Parathyroid adenoma (tissue), 2 donors: ENCODE results near the gene USP17L26.
"Not testable (repeated sequence)": the region's sequence is repeated elsewhere in the genome, so short reads cannot be mapped to it uniquely, and the experiment has no call there.

Experiments
- H2AFZ ChIP-seq: fragments of 300-600 bp; sonication (generic); one replicate; pipeline ENCODE4 v1.7.0; 2017; ENCODE audit warnings: antibody characterized with exemption, mild to moderate bottlenecking
- H3K27ac ChIP-seq: fragments of 300-600 bp; sonication (generic); one replicate; pipeline ENCODE4 v1.7.0; 2017
- H3K27me3 ChIP-seq: fragments of 300-600 bp; sonication (generic); one replicate; pipeline ENCODE4 v1.7.0; 2017; ENCODE audit warnings: low read length; ENCODE audit not compliant: control insufficient read depth, insufficient read depth
- H3K36me3 ChIP-seq: fragments of 300-600 bp; sonication (generic); one replicate; pipeline ENCODE4 v1.7.0; 2017; ENCODE audit warnings: low read length; ENCODE audit not compliant: control insufficient read depth, insufficient read depth
- H3K4me1 ChIP-seq: fragments of 300-600 bp; sonication (generic); one replicate; pipeline ENCODE4 v1.7.0; 2017; ENCODE audit warnings: control low read depth
- H3K4me2 ChIP-seq: fragments of 300-600 bp; sonication (generic); one replicate; pipeline ENCODE4 v1.7.0; 2017; ENCODE audit warnings: low read length
- H3K4me3 ChIP-seq: fragments of 300-600 bp; sonication (generic); one replicate; pipeline ENCODE4 v1.7.0; 2017; ENCODE audit warnings: low read depth, low read length
- H3K79me2 ChIP-seq: fragments of 300-600 bp; sonication (generic); one replicate; pipeline ENCODE4 v1.7.0; 2017; ENCODE audit warnings: control low read depth
- H3K9ac ChIP-seq: fragments of 300-600 bp; sonication (generic); one replicate; pipeline ENCODE4 v1.7.0; 2017; ENCODE audit warnings: mild to moderate bottlenecking
- H3K9me3 ChIP-seq: fragments of 300-600 bp; sonication (generic); one replicate; pipeline ENCODE4 v1.7.0; 2017; ENCODE audit warnings: low read length; ENCODE audit not compliant: control insufficient read depth
- donor health status: primary hyperparathyroidism.

Gene USP17L26, protein sequence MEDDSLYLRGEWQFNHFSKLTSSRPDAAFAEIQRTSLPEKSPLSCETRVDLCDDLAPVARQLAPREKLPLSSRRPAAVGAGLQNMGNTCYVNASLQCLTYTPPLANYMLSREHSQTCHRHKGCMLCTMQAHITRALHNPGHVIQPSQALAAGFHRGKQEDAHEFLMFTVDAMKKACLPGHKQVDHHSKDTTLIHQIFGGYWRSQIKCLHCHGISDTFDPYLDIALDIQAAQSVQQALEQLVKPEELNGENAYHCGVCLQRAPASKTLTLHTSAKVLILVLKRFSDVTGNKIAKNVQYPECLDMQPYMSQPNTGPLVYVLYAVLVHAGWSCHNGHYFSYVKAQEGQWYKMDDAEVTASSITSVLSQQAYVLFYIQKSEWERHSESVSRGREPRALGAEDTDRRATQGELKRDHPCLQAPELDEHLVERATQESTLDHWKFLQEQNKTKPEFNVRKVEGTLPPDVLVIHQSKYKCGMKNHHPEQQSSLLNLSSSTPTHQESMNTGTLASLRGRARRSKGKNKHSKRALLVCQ

DNA sequence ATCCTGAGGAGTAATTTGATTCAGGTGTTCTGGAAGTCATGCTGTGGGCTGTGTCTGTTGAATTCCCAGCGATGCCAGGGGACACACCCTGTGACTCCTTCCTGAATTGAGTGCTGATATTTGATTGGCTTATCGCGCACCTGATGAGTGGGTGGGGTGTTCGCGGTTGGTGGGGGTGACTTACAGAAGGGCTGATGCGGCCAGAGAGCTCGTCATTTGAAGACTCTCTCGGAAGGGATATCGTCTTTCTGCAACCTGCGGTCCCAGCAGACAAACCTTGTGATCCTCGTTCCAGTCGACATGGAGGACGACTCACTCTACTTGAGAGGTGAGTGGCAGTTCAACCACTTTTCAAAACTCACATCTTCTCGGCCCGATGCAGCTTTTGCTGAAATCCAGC is at the start of gene USP17L26:
USP17L26 (plus strand) TSS at position 301 of the 400 bp plus-strand sequence; CDS start at position 301, 0 bp downstream.
- H3K79me2 ChIP-seq, H3K9me3 ChIP-seq, H2AFZ ChIP-seq, H3K36me3 ChIP-seq, H3K27me3 ChIP-seq, H3K27ac ChIP-seq, H3K9ac ChIP-seq, H3K4me1 ChIP-seq, H3K4me2 ChIP-seq, H3K4me3 ChIP-seq: not testable (repeated sequence)

GRCh38 chr4:9324191-9324590 is 10.3 kb upstream of the USP17L26 start:
- H3K9ac ChIP-seq, result not testable (repeated sequence)

DNA sequence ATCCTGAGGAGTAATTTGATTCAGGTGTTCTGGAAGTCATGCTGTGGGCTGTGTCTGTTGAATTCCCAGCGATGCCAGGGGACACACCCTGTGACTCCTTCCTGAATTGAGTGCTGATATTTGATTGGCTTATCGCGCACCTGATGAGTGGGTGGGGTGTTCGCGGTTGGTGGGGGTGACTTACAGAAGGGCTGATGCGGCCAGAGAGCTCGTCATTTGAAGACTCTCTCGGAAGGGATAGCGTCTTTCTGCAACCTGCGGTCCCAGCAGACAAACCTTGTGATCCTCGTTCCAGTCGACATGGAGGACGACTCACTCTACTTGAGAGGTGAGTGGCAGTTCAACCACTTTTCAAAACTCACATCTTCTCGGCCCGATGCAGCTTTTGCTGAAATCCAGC is 9.6 kb upstream of the USP17L26 start, which contains the start of gene USP17L24:
USP17L24 (plus strand) TSS at position 301 of the 400 bp plus-strand sequence; CDS start at position 301, 0 bp downstream.
- not testable (repeated sequence) for H3K4me3 ChIP-seq, H3K4me2 ChIP-seq, H3K9ac ChIP-seq, H3K27ac ChIP-seq, H3K4me1 ChIP-seq, H2AFZ ChIP-seq, H3K79me2 ChIP-seq, H3K9me3 ChIP-seq, H3K27me3 ChIP-seq, H3K36me3 ChIP-seq

More at GRCh38 chr4:9324191-9324590, 10.3 kb upstream of the USP17L26 start:
- H3K4me3 ChIP-seq, H2AFZ ChIP-seq, H3K4me1 ChIP-seq, H3K9me3 ChIP-seq, H3K36me3 ChIP-seq, H3K27ac ChIP-seq, H3K4me2 ChIP-seq, H3K27me3 ChIP-seq, H3K79me2 ChIP-seq: not testable (repeated sequence)

GRCh38 chr4:9329611-9330010 is 4.8 kb upstream of the USP17L26 start, which contains the start of gene USP17L25:
Gene USP17L25, plus strand, starts transcription at chr4:9329911. Its CDS starts 0 bp downstream, at chr4:9329911.
- H3K27me3 ChIP-seq, H3K36me3 ChIP-seq, H2AFZ ChIP-seq, H3K4me2 ChIP-seq, H3K79me2 ChIP-seq, H3K9me3 ChIP-seq, H3K4me3 ChIP-seq, H3K4me1 ChIP-seq, H3K27ac ChIP-seq, H3K9ac ChIP-seq: not testable (repeated sequence)

DNA sequence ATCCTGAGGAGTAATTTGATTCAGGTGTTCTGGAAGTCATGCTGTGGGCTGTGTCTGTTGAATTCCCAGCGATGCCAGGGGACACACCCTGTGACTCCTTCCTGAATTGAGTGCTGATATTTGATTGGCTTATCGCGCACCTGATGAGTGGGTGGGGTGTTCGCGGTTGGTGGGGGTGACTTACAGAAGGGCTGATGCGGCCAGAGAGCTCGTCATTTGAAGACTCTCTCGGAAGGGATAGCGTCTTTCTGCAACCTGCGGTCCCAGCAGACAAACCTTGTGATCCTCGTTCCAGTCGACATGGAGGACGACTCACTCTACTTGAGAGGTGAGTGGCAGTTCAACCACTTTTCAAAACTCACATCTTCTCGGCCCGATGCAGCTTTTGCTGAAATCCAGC is 4.6 kb downstream of the USP17L26 start, which contains the start of gene USP17L5:
USP17L5 (plus strand) TSS at position 301 of the 400 bp plus-strand sequence; CDS start at position 301, 0 bp downstream.
- H2AFZ ChIP-seq, H3K4me2 ChIP-seq, H3K79me2 ChIP-seq, H3K9me3 ChIP-seq, H3K4me3 ChIP-seq, H3K27me3 ChIP-seq, H3K27ac ChIP-seq, H3K36me3 ChIP-seq, H3K4me1 ChIP-seq, H3K9ac ChIP-seq: not testable (repeated sequence)

DNA sequence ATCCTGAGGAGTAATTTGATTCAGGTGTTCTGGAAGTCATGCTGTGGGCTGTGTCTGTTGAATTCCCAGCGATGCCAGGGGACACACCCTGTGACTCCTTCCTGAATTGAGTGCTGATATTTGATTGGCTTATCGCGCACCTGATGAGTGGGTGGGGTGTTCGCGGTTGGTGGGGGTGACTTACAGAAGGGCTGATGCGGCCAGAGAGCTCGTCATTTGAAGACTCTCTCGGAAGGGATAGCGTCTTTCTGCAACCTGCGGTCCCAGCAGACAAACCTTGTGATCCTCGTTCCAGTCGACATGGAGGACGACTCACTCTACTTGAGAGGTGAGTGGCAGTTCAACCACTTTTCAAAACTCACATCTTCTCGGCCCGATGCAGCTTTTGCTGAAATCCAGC is 9.4 kb downstream of the USP17L26 start, which contains the start of gene USP17L27:
USP17L27 (plus strand) TSS at position 301 of the 400 bp plus-strand sequence; CDS start at position 301, 0 bp downstream.
- not testable (repeated sequence) for H3K36me3 ChIP-seq, H3K79me2 ChIP-seq, H3K9ac ChIP-seq, H3K4me2 ChIP-seq, H3K4me3 ChIP-seq, H3K27ac ChIP-seq, H3K4me1 ChIP-seq, H3K9me3 ChIP-seq, H2AFZ ChIP-seq, H3K27me3 ChIP-seq

DNA sequence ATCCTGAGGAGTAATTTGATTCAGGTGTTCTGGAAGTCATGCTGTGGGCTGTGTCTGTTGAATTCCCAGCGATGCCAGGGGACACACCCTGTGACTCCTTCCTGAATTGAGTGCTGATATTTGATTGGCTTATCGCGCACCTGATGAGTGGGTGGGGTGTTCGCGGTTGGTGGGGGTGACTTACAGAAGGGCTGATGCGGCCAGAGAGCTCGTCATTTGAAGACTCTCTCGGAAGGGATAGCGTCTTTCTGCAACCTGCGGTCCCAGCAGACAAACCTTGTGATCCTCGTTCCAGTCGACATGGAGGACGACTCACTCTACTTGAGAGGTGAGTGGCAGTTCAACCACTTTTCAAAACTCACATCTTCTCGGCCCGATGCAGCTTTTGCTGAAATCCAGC is 14.1 kb downstream of the USP17L26 start, which contains the start of gene USP17L28:
USP17L28 (plus strand) TSS at position 301 of the 400 bp plus-strand sequence; CDS start at position 301, 0 bp downstream.
- not testable (repeated sequence) for H3K9me3 ChIP-seq, H3K27me3 ChIP-seq, H3K4me1 ChIP-seq, H3K79me2 ChIP-seq, H3K27ac ChIP-seq, H3K4me3 ChIP-seq, H2AFZ ChIP-seq, H3K36me3 ChIP-seq, H3K4me2 ChIP-seq, H3K9ac ChIP-seq

GRCh38 chr4:9350866-9351265 is 16.4 kb downstream of the USP17L26 start:
- not testable (repeated sequence) for H3K4me3 ChIP-seq, H3K9me3 ChIP-seq, H3K4me2 ChIP-seq, H3K79me2 ChIP-seq, H3K27me3 ChIP-seq, H2AFZ ChIP-seq, H3K4me1 ChIP-seq, H3K9ac ChIP-seq, H3K27ac ChIP-seq, H3K36me3 ChIP-seq

DNA sequence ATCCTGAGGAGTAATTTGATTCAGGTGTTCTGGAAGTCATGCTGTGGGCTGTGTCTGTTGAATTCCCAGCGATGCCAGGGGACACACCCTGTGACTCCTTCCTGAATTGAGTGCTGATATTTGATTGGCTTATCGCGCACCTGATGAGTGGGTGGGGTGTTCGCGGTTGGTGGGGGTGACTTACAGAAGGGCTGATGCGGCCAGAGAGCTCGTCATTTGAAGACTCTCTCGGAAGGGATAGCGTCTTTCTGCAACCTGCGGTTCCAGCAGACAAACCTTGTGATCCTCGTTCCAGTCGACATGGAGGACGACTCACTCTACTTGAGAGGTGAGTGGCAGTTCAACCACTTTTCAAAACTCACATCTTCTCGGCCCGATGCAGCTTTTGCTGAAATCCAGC is 18.9 kb downstream of the USP17L26 start, which contains the start of gene USP17L29:
USP17L29 (plus strand) TSS at position 301 of the 400 bp plus-strand sequence; CDS start at position 301, 0 bp downstream.
- H3K36me3 ChIP-seq, H3K9ac ChIP-seq, H3K79me2 ChIP-seq, H3K27ac ChIP-seq, H3K9me3 ChIP-seq, H3K4me1 ChIP-seq, H3K4me3 ChIP-seq, H3K27me3 ChIP-seq, H2AFZ ChIP-seq, H3K4me2 ChIP-seq: not testable (repeated sequence)

DNA sequence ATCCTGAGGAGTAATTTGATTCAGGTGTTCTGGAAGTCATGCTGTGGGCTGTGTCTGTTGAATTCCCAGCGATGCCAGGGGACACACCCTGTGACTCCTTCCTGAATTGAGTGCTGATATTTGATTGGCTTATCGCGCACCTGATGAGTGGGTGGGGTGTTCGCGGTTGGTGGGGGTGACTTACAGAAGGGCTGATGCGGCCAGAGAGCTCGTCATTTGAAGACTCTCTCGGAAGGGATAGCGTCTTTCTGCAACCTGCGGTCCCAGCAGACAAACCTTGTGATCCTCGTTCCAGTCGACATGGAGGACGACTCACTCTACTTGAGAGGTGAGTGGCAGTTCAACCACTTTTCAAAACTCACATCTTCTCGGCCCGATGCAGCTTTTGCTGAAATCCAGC is 28.4 kb downstream of the USP17L26 start, which contains the start of gene USP17L30:
USP17L30 (plus strand) TSS at position 301 of the 400 bp plus-strand sequence; CDS start at position 301, 0 bp downstream.
- H3K36me3 ChIP-seq, H3K4me3 ChIP-seq, H3K9ac ChIP-seq, H3K9me3 ChIP-seq, H3K4me2 ChIP-seq, H3K79me2 ChIP-seq, H3K27me3 ChIP-seq, H2AFZ ChIP-seq, H3K27ac ChIP-seq, H3K4me1 ChIP-seq: not testable (repeated sequence)
